Ecto neural progenitor cell (in vitro differentiated cells): ENCODE results near the gene KRT84.
"Not testable (repeated sequence)": the region's sequence is repeated elsewhere in the genome, so short reads cannot be mapped to it uniquely, and the experiment has no call there.

Experiments used
- DNase-seq: peaks from one replicate; pipeline ENCODE4 v3.0.0-alpha.2; 2018; ENCODE audit warnings: low spot score

Gene KRT84

DNA sequence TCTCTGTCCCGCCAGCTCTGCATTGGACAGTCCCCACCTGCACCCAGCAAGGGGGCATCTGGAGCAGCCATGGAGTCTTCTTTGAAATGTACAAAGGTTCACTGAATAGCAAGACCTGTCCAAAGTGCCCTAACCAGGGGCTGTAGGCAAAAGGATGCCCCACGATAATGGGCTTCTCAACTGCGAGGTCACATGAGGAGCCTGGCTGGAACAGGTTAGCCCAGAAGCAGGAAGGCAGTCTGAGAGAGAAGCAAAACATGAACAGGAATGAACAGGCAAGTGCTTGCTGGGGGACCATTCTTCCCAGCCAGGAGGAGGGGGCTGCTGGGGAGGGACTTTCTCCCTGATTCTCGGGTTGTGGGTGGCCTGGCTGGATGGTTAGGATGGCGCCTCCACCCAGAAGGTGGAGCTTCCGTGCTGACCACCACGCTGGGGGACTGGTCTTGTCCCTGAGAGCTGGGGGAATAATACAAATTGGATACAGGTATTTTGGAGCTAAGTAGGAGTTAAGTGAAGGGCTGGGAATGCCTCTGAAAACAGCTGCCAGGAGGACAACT is 25.3 kb downstream of the KRT84 start:
- DNase-seq, result no peak

DNA sequence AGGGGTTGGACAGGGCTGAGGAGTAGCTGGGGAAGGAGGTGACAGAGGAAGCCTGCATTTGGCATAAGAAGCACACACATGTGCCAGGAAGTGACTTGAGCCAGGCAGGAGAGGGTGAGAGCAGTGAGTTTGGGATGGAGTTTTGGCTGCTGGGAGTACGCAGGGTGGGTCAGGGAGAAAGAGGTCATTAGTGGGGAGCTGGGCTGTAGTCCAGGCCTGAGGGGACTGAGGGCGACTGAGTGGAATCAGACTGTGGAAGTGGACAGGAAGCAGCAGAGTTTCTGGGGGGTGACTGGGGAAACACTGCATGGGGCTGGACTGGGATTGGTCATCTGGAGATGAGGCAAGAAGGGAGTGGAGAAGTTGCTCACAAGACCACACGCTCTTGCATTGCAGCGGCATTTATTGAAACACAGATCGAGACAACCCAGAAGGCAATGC is 25.8 kb downstream of the KRT84 start:
- DNase-seq, result no peak

DNA sequence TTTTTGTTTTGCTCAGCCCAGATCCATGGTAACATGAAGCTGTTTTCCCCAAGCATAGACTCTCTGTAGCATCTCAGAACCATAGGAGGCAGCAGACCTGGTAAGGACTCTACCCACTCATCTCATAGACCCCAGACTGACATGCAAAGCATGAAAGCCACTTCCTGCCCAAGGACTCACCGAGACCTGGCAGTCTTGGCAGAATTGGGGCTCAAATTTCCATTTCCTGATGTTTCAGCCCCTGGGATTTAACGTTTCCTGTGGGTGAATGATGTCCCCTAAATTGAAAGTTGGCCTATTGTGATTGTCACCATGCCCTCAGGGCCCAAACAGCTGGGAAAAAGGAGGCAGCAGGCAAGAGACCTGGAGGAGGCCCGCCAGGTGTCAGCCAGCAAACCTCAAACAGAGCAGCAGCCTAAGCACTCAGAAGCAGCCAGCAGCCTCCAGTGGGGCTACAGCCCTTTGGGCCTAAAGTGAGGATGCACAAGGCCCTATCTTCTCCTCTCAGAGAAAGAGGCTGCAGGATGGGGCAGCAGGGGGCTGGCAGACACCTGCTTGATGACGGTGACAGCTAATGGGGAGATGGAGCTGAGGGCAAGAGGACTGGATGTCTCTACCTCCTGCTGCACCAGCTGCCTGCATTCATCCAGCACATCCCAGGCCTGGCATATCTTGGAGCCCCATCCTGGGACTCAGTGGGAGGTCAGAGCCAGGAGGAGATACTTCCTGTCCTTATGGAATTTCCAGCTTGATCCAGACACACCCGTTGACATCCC is 26.7 kb downstream of the KRT84 start:
- DNase-seq, result no peak

DNA sequence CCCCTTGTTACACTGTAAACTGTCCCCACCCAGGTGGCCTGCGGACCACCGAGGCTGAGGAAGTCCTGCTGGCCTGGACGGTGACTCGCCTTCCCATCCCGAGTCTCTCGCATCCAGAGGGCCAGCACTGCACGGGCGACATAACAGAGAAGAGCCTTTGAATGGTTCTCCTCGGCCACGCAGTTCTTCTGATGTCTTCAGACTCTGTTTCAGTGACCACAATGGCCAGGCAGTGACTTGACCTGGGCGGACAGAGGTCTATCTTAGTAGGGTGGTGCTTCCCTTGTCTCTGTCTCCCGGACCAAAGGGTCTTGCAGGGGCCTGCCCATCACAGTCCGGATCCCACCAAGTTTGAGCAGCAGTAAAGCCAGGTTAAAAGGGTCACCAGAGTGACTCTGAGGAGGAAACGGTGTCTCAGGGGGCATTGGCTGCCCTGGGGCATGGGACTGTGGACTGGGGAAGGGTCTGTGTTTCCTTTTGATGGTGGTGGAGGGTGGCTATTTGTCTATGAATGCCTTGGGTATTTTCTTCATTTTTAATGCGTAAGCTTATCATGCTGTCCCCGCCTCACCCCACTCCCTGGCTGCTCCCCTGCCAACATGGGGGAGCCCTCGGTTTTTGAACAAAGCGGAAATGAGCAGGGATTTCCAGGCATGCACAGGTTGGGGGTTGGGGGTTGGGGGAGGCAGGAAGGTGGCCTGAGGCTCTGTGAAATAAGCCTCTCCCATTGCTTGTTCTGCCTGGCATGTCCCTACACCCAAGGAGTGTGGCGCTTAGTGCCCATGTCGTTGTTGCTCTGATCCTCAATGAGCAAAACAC is 28.5 kb downstream of the KRT84 start:
- no peak for DNase-seq

DNA sequence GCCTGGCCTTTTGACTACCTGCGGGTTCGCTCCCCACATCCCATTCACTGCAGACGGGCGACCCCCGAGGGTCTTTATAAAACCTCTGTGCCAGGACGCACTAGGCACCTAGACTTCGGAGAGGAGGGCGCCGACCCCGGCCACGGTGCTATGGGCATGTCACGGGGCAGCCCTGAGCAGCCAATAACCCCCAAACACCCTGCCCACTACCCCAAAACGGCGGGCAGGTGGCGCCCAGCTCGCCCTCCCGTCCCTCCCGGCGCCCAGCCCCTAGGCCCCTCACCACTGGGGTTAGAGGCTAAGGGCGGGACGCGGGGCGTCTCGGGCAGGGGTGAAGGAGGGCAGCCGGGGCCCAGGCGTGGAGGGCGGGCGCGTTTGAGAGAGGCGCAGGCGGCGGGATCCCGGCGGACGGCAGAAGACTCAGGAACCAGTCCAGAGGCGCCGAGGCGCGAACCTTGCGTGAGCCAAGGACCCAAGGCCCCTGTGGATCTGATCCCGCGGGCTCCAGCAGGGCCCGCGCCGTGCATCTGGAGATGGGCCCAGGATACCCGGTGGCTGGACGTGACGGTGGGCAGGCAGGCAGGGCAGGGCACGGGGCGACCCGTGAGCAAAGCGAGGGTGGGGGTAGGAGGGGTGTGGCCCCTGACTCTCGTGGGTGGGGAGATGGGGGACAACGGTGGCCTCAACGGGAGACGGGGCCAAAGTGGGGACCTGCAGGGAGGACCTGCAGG is 29.3 kb downstream of the KRT84 start:
- no peak for DNase-seq

DNA sequence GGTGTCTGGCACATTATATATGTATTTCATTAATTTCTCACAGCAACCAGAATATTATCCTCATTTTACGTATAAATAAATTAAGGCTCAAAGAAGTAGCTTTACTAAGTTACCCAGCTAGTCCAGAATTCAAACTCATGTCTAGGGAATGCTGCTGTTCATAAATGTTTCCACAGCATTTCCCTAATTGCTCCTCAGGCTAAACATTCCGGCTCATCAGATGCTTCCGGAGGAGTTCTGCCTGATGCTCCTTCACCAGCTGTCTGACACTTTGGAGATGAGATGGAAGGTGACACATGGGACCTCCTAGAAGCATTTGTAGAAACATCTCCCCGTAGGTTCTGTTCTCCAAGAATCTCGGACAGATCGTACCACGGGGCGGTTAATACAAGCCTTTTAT is 30.3 kb downstream of the KRT84 start:
- no peak for DNase-seq

DNA sequence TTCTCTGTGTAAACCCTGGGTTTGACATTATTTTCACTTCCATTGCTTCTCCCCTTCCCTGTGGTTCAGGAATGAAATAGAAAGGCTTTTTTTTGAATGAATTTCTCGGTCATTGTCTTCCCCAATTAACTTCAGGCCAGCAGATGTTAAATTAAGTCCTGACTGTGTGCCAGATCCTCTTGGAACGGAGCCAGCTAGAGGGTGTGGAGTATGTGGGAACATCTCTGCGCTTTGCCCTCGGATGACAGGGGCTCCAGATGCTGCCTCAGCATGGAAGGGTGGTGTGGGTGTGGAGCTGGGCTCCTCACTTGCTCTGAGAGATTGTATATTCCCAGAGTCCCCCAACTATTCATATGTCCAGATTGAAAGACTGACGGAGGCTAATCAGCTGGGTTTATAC is 31.3 kb downstream of the KRT84 start:
- no peak for DNase-seq

DNA sequence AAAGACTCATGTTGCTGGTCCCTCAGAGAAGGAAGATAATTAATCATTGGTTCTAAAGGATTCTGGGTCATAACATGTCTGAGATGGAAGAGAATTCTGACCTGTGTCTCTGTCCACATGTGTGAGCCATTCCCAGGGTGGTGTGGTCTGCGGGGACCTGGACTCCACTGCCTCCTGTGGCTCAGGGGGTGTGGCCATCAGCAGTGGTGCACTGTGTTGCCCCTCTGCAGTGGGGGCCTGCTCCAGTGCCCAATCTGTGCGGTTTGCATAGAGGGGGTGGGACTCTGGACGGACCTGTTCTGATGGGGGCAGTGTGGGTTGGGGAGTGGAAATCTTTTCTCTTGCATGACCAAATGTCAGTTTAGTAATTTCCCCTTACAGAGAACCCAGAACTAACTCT is 31.7 kb downstream of the KRT84 start:
- DNase-seq, result no peak

DNA sequence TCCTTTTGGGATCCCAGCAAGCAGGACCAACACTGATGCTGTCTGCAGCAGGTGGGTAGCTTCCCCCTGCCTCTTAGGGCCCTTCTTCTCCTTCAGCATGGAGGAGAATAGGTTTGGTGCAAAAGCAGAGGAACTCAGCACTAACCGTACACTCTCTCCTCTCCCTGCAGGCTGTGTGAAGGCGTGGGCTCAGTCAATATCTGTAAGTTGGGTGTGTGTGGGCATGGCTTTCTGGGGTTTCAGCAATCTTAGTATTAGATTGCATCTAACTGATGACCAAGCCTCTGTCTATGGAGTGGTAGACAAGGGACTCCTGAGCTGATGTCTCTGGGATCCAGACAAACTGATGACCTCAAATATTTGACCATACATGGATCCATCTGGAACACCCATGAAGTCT is 32.5 kb downstream of the KRT84 start:
- no peak for DNase-seq

DNA sequence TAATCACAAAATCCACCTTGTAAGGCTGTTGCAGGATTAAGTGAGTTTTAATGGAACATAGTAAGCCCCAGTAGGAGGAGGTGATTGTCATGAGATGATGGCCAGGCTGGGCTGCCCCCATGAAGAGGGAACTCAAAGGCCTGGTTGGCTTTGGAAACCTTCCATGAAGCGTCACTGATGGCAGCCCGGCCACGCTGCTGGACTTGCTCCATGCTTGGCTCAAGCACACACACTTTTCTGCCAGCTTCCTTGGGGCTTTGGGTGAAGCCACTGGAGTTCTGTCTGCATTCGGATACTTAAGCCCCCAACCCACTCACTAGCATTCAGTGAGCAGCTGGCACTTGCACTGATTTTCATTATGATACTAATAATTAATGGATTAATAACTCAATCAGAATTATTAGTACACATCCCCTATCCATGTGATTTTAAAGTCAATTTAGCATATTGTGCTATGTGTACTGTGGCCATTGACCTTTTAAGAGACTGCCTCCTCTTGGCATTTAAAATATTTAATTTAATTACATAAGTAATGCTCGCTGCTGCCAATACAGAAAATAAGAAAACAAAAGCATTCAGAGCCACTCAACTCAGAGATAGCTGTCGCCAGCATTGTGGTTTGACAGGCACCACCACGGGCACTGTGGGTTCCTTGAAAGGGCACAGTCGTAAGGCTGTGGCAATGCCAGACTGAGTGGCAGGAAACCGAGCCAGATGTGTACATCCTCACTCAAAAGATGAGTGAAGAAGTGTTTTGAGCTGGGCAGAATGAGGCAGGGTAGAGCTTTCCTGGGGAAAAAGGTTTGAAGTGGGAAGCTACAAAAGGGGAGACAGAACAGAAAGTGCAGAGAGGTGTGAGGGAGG is 34.0 kb downstream of the KRT84 start:
- DNase-seq, result no peak

DNA sequence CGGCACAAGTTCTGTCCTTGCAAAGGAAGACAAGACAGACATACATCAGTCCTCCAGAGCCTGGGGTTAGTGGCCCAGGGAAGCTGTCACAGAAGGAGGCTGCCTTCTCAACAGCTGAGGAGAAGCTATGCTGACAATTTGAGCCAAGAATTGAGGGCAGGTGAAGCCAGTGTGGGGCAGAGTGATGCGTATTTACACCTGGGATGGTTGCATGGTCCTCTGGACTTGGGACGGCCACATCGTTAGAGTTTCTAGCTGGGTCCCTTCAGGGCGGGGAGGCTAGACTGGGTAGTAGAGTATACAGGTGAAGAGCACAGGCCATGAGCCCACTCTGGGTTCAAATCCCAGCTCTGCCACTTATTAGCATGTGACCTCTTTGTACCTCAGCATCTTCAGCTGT is 34.7 kb downstream of the KRT84 start:
- no peak for DNase-seq

DNA sequence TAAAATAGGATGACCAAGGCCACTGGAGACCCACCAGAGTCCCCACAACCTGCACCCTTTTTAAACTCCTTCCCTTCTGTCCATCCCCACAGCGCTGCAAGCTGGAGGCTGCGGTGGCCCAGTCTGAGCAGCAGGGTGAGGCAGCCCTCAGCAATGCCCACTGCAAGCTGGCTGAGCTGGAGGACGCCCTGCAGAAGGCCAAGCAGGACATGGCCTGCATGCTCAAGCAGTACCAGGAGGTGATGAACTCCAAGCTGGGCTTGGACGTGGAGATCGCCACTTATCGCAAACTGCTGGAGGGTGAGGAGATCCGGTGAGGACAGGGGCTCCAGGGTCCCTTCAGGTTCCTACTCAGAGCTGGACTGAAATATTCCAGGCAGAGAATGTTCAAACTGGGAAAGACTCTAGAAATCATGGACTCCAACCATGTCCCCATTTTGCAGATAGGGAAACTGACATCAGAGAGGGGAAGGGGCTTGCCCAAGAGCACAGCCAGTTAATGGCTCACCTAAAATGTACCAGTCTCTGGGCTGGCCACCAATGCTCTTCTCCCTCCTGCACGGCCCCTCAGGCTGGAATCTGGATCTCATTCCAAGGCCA is 35.3 kb downstream of the KRT84 start:
- DNase-seq, result no peak

DNA sequence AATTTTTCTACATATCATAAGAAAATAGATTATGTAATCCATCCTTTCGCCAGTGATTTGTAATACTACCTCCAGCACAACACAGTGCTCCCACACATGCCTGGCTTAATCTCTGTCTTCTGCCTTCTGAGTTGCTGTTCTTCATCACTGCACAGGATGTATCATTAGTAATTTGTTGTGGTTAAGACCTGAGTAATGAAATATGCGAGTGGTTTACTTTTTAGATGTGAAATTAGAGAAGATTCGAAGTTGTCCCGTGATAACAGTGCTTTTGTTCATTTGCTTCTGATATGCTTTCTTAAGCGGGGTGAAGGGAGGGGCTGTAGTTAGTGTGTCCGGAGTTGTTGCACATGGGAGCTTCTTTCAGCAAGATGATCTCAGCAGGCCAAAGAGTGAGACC is 36.3 kb downstream of the KRT84 start:
- DNase-seq, result no peak

DNA sequence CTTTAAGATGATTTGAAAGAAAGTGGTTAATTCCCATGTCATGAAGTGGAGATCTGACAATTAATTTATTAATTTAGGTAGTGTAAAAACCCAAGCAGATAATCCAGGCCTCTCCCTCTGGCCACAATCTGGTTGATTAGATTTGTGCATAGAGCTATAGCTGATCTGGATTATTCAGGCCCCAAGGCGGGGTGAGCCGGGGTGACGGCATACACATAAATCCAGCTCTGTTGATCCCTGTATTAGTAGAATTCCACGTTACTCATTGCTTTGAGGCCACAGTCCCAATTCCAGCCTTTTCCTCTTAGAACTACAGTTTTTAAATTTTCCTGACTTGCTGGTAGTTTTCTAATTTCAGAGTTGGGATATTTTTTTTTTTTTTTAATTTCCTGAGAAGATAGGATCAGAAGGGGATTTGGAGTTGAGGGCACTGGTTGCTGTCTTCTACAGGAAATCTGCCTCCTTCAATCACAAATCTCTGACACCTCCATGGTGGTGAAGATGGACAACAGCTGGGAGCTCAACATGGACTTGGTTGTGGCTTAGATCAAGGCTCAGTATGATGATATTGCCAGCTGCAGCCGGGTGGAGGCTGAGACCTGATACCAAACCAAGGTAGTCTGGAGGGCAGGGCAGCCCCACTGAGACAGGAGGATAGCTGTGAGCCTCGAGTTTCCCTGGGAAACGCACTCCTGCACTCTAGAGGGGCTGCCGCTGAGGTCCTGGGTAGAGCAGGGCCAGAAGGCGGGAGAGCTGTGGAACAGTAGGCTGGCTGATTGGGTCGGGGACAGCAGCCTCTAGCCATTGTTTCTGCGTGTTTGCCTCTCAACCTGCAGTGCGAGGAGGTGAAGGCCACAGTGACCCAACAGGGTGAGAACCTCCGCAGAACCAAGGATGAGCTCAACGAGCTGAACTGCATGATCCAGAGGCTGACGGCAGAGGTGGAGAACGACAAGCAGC is 37.6 kb downstream of the KRT84 start:
- no peak for DNase-seq

DNA sequence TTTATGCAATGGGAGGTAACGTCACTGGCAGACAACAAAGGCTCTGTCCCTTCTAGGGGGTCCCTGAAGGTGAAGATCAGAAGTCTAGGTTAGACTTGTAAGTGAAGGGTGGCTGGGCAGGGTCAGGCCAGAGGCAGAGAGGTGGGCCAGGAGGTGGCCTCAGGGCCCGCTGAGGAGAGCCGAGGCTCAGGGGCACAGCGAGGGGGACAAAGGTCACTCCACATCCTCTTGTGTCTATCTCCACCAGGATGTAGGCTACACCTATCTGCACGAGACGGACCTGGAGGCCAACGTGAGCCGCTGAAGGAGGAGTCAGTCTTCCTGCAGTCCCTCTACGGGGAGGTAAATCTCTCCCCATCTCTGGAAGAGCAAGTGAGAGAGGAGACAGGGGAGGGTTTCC is 38.4 kb downstream of the KRT84 start:
- DNase-seq, result no peak

DNA sequence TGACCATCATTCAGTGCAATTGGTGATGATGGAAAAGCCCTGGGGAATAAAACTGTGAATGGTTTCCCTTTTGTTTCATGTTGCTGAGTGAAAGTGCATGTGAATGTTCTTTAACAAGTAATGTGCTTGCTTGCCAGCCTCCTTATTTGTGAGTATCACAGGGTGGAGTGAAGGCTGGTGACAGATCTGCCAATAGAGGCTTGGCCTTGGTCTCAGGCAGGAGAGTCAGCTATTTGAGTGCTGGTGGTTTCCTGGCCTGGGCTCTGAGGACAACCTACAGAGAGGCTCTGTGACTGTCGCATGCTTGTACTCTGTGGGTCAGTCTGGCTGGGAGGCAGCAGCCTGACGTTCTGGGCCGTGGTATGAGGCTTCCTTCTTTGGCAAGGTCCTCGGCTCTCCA is 38.9 kb downstream of the KRT84 start:
- no peak for DNase-seq

DNA sequence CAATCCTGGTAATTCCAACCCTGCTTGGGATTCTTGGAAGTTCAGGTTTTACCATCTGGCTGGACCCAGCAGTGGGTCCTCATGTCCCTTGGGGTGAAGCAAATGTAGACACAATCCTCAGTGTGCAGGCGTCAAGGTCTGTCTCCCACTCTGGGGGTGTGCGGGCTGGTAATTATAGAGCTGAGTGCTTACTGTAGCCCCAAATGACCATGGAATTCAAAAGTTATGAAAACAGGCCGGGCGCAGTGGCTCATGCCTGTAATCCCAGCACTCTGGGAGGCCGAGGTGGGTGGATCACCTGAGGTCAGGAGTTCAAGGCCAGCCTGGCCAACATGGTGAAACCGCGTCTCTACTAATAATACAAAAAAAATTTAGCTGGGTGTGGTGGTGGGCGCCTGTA is 40.4 kb downstream of the KRT84 start:
- not testable (repeated sequence) for DNase-seq

DNA sequence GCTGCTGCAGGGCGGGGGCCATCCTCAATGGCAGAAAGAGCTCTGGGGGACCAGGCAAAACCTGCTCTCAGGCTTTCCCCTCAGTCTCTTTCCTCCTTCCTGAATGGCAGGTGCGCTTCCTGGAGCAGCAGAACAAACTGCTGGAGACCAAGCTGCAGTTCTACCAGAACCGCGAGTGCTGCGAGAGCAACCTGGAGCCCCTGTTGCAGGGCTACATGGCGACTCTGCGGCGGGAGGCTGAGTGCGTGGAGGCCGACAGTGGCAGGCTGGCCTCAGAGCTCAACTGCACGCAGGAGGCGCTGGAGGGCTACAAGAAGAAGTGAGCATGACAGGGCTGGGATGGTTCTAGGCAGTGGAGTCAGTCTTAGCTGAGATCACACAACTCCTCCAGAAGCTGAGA is 41.3 kb downstream of the KRT84 start:
- no peak for DNase-seq

DNA sequence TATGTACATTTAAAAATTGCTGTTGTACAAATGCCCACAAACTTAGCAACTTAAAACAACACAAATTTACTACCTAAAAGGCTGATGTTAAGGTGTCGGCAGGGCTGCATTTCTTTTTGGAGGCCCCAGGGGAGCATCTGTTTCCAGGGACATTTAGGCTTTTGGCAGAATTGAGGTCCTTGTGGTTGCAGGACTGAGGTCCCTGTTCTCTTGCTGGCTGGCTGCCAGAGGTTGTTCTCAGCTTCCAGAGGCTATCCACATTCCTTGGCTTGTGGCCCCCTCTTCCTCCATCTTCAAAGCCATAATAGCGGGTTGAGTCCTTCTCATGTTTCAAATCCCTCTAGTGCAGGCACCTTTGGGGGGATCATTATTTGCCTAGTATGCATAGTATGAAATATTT is 41.9 kb downstream of the KRT84 start:
- no peak for DNase-seq
